Stimulated activated CD8-positive, alpha-beta memory T cell treated with anti-CD3 and anti-CD28 coated beads, Interleukin-12 subunit alpha, Interleukin-12 subunit beta, amount 100 ng/mL, for 4 hours (primary cell): ENCODE data around the gene PNPLA3.
"Not testable (repeated sequence)": the region's sequence is repeated elsewhere in the genome, so short reads cannot be mapped to it uniquely, and the experiment has no call there.

Experiments
- DNase-seq: peaks from one replicate; pipeline ENCODE4 v3.0.0-alpha.2; 2020; ENCODE audit warnings: low read depth

The PNPLA3 gene

DNA sequence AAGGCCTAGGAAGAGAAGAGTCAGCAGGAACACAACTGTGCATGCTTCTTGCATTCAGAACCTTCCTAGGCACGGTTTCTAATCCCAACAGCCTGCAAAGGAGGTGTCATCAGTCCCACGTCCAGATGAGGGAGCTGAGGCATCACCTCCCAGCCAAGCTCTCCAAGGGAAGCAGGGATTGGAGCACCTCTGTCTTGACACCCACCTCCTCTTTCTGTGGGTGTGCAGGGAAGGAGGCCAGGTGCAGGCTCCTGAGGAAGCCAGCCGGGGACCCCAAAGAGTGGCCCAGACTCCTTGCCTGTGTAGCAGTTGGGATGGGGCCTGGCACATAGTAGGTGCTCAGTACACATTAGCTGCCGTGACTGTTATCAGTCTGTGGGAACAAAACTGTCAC is 33.7 kb upstream of the PNPLA3 start:
- DNase-seq, result no peak

DNA sequence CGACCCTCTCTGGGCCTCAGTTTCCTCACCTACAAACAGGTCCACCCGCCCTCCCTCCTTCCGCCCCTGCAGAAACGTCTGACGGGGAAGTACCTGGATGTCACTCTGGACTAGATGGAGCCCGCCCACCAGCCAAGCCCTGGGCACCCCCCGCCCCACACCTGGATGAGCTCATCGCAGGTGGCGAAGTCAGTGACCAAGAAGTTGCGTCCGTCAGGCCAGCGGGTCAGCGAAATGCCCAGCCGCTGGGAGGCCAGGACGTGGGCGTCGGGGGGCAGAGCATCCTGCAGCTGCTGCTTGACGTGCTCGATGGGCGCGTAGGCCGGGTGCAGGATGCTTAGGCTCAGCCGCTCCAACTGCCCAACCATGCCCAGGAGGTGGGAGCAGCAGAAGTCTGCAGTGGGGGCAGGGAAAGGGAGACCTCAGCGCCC is 32.7 kb upstream of the PNPLA3 start:
- DNase-seq, result no peak

DNA sequence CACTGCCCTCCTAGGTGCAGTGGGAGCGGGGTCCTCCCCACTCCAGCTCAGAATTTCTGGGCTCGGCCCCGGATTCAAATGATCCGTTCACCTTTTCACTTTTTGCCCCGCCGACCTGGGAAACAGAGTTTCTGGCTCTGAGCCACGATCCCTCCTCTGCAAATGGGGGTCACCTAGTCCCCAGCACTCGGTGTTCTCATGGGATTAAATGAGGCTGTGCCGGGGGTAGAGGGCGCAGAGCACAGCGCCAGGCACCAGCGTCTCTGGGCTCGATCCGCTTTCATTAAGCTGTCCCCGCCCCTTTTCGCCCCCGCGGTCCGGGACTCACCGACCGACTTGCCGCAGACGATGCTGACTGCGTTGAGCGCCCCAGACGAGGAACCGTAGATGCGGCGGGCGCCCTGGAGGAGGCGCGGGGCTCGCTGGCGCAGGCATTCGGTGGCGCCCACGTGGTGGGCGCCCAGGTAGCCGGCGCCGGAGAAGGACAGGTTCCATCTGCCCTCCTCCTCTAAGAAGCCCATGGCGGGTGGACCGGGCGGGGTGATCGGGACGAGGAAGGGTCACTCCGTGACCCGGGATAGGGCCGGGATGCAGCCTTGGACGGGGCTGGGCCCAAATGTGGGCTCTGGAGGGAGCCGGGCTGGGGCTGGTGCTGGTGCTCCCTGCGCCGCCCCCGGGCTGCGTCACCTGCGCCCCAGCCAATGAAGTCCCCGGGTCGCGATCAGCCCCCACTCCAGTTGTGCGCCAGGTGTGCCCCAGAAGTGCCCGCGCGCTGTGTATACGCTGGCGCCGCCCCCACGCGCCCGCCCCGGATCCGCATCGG is 32.0 kb upstream of the PNPLA3 start, which contains the start of gene PNPLA5:
Gene PNPLA5, minus strand, starts transcription at position 654 of the 823 bp plus-strand sequence. Its CDS starts 133 bp downstream, at position 521.
- DNase-seq, result no peak

DNA sequence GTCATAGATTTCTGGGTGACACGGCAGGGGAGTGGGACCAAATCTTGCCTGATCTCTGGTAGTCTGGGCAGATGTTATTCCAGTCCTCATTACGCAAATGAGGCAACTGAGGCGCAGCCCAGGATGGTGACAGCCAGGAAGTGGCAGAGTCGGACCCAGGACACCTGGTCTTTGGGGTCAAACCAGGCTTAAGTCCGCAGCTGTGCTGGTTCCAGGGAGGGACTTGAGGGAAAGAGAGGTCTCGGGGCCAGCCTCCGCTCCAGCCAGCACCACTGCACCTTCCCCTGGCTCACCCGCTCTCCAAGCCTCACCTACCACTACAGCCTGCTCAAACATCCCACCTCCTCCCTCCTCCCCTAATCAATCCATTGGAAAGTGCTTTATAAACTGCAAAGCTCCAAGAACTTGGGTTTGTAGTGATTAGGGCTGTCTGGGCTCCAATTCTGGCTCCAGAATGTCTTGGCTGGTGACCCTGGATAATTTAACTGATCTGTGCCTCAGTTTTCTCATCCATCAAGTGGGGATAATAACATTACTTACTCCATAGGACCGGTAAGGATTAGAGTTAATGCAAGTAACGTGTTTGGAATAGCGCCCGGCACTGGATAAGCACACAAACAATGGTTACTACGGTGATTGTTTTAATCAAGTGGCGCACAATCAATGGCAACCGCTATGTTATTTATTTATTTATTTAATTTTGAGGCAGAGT is 31.3 kb upstream of the PNPLA3 start:
- DNase-seq, result no peak

DNA sequence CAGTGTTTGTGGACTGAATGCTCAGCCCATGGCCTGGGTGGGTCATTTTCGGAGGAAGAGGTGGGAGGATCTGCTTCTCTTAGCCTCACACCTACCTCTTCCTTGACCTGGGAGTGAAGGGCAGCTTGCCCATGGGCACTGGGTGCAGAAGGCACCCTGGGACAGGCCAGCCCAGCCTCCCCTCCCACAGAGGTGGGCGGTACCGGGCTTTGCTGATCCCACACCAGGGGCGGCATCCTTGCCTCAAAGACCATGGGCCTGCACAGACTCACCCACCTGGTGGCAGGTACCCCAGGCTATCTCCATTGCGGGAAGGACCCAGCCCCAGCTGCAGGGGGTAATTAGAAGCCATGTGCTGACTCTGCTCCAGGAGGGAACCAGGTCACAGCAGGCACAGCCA is 30.3 kb upstream of the PNPLA3 start:
- no peak for DNase-seq

DNA sequence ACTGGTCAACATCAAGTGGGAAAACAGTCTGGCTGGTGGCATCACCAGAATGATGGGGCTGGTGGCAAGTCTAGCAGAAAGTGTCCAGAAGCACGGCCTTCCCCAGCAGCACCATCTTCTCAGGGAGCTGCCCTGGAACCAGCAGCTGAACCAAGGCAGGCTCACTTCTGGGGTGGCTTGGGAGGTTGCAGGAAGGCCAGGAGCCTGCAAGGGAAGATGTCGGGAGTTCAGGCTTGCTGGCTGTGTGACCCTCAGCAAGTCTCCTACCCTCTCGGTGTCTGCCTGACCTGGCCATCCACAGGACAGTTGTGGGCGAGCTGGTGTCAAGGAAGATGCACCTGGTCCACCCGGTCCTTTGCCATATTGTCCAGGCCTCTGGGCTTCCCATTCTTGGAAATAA is 29.5 kb upstream of the PNPLA3 start:
- no peak for DNase-seq

DNA sequence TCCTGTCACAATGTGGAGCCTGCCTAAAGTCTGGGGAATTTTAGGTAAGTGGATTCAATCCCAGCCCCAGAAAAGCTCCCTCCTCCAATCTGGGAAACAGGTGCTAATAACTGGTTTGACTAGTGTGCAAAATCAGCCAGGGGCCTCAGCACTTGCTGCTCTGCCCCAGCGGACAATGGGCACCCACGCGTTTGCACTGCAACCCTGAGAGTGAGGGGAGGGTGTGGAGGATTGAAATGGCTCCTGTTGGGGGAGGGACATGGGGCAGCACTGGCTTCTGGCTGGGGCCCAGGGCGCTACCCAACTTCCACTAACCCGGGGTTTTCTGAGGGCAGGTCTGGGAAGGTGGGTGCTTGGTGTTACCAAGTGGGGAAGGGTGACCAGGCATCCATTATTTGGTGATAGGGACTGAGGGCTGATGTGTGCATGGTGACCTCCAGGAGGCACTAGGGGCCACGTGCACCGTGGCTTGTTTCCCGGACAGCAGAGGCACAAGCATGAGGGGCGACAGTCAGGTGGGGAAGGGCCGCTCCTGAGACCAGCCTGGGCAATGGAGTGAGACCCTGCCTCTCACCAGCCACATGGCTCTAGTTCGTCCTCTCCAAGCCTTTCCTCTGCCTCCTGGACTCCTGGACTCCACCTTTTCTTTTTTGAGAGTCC is 27.5 kb upstream of the PNPLA3 start:
- no peak for DNase-seq

DNA sequence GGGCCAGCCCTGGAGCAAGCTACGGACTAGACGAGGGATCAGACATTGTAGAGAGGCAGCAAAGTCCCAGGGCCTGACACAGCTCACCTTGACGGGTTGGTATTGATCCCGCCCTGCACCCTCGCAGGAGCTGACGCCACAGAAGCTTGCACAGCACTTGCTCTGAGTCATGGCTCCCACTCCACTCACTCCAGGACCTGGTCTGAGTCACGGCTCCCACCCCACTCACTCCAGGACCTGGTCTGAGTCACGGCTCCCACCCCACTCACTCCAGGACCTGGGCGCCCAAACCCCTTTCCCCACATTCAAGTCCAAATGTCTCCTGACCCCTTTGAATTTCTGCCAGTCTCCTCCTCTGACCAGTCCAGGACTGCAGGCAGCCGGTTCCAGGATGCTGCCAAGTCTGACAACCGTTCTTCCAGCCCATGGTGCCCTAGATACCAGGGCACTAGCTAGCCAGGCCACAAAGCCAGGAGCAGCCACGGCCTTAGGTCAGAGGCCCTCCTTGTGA is 25.8 kb upstream of the PNPLA3 start:
- no peak for DNase-seq

DNA sequence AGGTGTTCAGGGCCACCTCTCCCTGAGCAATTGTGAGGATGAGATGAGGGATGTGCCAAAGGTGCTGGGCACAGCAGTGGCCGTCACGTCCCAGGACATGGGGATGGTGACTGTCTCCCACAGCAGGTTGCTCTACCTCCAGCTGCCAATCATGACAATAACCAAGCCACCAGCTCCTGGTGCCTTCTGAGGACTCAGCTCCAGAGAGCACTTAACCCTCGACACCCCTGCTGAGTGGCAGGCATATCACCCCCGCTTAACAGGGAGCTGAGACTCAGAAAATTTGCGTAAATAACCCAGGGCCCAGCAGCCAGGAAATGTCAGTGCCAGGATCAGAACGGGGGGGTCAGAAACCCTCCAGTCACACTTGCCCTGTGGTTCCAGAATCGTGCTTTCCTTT is 23.4 kb upstream of the PNPLA3 start:
- DNase-seq, result no peak

DNA sequence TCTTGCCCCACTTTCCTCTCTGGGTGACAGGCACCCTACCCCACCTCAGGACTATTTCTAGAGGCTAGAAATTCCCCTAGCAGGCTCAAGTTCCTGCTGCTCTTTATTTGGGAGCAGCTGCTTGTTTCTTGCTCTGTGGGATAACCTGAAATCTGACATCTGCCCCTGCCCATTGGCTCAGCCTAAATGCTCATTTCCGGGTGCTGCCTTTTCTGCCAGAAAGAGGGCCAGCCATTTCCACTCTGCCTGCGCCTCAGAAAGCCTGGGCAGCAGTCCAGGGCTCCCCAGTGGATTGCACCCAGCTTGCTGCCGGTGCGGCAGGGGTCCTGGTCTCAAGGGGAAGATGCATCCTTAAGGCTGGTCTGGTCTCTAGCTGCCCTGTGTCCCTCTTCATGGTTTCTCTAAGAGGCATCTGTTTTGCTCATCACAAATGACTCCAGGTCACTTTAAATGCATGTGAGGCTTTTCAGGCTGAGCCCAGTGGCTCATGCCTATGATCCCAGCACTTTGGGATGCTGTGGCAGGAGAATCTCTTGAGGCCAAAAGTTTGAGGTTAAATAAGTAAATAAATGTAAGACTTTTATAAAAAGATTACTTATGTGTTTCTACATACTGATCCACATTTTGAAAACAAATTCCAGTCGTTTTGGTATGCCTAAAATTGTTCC is 21.5 kb upstream of the PNPLA3 start:
- DNase-seq, result no peak

DNA sequence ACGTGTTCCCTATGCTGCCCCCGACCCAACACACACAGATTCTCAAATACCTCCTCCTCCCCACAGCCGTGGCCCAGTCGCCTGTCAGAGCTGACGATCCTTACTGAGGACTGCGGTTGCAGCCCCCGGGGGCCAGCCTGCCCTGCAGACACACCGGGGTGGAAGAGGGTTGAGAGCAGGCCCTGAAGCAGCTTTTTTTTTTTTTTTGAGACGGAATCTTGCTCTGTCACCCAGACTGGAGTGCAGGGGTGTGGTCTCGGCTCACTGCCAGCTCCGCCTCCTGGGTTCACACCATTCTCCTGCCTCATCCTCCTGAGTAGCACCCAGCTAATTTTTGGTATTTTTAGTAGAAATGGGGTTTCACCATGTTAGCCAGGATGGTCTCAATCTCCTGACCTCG is 20.6 kb upstream of the PNPLA3 start:
- DNase-seq, result not testable (repeated sequence)

DNA sequence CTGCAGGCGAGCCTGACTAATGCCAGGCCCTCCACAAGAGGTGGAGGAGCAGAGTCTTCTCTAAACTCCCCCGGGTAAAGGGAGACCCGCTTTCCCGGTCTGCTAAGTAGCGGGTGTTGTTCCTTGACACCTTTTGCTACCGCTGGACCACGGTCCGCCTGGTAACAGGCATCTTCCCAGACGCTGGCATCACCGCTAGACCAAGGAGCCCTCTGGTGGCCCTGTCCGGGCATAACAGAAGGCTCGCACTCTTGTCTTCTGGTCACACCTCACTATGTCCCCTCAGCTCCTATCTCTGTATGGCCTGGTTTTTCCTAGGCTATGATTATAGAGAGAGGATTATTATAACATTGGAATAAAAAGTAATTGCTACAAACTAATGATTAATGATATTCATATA is 19.2 kb upstream of the PNPLA3 start:
- DNase-seq, result not testable (repeated sequence)

DNA sequence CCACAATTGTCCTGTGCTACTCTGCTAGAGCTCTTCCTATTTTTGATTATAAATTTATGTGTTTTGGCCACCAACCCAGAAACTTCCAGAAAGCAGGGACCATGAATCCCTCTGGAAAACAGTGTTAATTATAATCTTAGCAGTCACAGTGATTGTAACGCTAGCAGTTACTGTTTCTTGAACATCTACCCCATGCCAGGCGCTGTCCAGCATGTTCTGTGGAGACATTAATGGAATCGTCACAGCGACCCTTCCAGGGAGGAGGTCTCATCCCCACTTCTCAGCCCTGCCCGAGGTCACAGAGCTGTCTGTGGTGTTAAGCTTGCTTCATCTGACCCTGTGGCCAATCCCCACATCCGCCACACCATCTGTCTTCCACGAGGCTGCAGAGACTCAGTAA is 17.9 kb upstream of the PNPLA3 start:
- no peak for DNase-seq

DNA sequence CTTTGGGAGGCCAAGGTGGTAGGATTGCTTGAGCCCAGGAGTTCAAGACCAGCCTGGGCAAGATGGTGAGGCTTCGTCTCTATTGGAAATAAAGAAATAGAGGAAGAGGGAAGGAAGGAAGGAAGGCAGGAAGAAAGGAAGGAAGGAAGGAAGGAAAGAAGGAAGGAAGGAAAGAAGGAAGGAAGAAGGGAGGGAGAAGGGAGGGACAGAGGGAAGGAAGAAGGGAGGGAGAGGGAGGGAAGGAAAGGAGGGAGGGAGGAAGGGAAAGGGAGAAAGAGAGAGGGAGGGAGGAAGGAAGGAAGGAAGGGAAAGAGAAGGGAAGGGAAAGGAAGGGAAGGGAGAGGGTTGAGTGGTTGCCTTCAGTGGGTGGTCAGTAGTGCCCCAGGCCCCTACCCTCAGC is 13.9 kb upstream of the PNPLA3 start:
- DNase-seq, result no peak

DNA sequence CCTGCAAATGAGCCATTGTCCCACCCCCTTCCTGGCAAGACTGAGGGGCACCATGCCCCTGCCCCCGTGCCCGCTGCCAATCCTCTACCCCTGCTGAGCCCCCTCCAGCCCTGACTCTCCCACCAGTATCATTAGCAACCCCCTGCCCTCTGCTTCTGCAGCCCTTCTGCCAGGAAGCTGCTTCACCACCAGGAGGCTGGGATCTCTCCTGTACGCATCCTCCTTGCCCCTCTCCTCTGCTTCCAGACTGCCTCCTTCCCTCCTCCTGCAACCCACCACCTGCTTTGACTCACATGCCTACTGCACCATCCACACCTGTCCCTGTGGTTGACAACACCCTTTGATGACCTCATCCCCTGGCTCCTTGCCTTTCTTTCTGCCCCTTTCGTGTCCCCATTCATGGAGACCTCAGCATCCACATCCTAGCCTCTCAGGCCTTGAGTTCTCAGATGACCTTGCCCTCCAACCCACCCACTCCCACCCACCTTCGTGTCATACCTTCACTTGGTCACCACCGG is 13.4 kb upstream of the PNPLA3 start:
- no peak for DNase-seq

DNA sequence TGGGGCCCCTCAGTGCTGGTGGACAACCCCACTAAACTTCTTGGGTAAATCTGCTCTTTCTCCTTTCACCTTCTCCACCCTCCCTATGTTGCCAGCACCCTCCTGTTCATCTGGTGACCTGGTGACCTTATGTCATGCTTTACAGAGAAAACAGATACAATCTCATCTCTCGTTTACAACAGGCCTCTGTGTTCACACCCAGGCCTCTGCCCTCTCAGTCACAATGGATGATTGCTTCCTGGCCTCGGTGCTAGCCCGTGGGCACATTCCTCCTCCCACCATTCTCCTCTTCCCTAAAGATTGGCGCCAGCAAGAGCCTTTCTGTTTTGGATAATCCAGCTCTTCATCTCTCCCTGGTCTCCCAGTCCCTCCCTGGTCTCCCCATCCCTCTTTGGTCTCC is 12.3 kb upstream of the PNPLA3 start:
- no peak for DNase-seq

DNA sequence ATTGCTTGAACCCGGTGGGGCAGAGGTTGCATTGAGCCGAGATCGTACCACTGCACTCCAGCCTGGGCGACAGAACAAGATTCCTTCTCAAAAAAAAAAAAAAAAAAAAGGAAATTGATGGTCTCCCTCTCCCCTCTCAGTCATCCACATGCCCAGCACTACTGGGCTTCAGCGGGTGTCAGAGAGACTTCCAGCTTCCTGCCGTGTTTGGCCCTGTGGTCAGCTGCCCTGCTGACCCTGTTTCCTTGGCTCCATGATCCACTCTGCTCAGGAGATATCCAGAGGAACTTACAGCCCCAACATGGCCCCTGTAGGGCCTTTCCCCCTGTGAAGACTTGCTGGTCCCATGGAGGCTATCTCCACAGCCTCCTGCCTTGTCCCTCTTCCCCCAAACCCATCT is 6.1 kb upstream of the PNPLA3 start:
- DNase-seq, result no peak

DNA sequence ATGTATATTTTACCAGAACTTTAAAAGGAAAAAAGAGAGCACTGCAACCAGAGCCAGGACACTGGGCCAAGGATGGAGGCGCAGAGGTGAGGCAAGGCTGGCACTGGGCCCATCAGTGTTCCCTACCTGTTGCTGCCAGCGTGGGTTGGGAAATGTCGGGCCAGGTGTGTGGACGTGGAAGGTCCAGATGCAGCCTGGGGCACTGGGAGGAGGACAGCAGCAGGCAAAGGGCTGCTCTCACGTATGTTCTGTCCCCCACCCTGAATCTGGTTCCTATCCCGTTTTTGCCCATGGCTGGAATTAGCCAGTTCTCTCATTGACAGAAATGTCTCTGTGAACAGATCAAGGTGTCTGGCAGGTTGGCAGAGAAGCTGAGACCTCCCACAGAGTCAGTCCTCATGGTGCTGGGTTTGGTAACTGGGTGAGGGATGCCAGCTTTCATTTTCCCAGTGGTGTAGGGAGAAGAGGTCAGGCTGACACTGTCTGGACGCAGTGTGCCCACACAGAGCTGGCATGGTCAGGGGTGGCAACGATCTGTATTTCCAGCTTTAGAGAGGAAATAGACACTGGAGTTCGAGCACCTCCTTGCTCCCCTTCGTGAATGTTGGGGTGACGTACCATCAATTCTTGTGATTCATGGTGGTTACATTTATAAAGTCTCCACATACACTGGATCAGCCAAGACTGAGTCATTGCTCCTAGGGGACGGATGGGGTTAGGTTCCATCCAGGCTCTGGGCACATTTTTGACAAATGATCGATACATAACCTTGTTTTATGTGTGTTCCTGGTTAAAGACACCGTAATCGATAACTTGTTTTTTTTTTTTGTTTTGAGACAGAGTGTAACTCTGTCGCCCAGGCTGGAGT is 4.3 kb upstream of the PNPLA3 start:
- no peak for DNase-seq

DNA sequence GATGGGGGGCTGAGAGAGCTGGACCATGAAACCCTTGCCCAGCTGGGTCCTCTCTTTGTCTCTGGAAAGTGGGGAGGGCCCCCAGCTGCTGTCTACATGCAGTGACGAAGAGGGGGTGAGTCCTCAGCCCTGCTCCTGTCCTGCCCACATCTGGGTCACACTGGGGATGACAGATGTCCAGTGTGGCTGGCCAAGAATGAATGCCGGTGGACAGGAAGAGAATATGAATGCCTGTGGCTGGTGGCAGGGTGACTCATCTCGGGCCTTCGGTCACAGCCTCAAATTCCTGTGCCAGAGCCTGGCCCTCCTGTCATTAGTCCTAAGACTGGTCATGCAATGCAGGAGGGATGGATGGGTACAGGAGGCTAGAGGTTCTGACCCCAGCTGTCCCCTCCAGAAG is 2.2 kb upstream of the PNPLA3 start:
- DNase-seq, result no peak

DNA sequence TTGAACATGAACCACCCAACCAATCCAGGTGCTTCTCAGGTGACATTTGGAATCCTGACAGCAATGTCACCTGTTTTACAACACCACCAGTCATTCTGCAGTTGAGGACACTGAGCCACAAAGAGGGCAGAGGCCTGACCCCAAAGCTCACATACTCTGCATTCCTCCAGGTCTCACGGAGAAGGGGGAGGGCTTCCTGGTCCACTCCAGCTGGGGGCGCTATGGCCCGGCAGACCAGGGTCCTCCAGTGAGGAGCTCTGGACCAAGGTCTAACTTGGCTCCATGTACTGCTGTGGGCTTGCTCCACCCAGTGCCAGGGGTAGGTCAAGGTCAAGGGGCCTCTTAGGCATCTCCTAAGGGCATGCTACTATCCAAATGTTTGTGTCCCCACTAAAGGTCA is 1.5 kb upstream of the PNPLA3 start:
- no peak for DNase-seq

DNA sequence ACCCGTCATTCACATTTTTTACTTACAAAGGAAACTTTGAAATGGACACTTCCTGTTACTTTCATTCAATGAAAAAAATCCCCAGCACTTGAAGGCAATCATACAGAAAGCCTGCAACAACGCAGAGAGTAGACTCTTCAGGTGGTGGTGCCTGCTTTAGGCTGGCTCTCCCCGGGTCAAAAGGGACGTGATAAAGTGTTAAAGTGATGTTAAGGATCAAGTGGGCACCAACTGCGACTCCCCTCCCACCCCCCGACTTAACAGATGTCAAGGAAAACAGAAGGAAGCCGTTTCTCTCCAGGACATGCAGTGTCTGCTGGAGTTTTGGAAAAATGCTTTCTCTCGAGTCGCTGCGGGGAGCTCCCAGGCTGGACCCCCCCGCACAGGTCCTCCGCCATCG is 414 bp upstream of the PNPLA3 start:
- DNase-seq, result no peak
